Fibroblast of skin of right quadriceps (primary cell): ENCODE measurements around the gene TAF1C.
"Not testable (repeated sequence)": the region's sequence is repeated elsewhere in the genome, so short reads cannot be mapped to it uniquely, and the experiment has no call there.

Source experiments
- DNase-seq: peaks from one replicate; pipeline ENCODE4 v3.0.0-alpha.2; 2013

The TAF1C gene

GRCh38 chr16:84186685-84187437, at the start of gene TAF1C:
TAF1C (minus strand) TSS chr16:84187057; CDS start chr16:84184988, 2,069 bp downstream.
- DNase-seq: peak; percentile 92

- DNase-seq: no peak
These were observed 47.7 kb upstream of the TAF1C start for GRCh38 chr16:84234321-84235241.

DNA sequence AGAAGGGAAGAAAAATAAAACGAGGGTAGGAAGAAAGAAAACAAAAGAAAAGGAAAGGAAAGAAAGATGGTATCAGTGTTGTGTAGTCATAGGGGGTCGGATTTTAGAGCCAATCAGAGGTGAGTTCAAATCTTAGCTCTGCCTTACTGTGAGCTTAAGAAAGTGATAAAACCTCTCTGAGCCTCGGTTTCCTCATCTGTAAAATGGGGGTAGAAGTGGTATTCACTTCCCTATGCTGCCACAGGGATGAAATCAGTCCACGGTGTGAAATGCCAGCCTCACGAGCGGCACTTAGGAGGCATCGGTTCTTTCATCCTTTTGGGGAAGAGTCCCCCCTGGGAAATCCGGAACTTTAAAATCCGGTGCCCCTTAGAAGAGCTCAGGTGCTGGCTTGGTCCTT, 46.9 kb upstream of the TAF1C start:
- DNase-seq: no peak

GRCh38 chr16:84232969-84233368, 46.1 kb upstream of the TAF1C start:
- no peak for DNase-seq

DNA sequence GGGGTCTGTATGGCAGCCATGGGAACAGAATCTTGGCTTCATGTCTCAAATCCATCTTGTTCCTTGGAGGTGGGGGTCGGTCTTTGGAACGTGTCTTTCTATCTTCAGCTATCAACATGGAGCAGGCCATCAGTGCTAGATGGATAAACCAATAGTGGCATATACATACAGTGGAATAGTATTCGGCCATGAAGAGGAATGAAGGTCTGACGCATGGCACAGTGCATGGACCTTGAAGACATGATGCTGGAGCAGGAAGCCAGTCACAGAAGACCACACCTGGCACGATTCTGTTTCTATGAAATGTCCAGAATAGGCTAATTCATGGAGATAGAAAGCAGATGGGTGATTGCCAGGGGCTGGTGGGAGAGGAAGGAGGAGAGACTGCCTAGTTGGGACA, 45.2 kb upstream of the TAF1C start:
- DNase-seq: no peak

DNA sequence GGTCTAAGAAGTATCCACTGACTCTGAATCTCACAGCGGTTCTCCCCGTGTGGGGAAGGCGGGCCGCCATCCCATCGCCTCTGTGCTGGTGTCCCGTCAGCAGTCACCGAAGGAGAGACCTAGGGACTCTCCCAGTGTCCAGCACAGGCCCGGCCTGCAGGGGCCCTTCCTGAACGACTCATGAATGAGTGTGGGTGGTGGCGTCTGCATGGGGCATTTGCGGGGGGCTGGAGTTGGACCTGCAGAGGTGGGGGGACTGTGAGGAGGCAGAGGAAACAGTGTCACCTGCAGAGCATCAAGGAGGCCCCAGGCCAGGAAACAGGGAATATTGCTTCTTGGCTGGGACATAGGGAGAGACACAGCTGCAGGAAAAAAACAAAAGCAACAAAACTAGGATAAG, 42.6 kb upstream of the TAF1C start:
- no peak for DNase-seq

- peak; percentile 70 for DNase-seq
These were observed 41.5 kb upstream of the TAF1C start for GRCh38 chr16:84228256-84228838.

GRCh38 chr16:84227548-84227947, 40.7 kb upstream of the TAF1C start:
- no peak for DNase-seq

GRCh38 chr16:84226026-84226425, 39.2 kb upstream of the TAF1C start:
- DNase-seq: no peak

GRCh38 chr16:84225571-84225970, 38.7 kb upstream of the TAF1C start:
- no peak for DNase-seq

DNA sequence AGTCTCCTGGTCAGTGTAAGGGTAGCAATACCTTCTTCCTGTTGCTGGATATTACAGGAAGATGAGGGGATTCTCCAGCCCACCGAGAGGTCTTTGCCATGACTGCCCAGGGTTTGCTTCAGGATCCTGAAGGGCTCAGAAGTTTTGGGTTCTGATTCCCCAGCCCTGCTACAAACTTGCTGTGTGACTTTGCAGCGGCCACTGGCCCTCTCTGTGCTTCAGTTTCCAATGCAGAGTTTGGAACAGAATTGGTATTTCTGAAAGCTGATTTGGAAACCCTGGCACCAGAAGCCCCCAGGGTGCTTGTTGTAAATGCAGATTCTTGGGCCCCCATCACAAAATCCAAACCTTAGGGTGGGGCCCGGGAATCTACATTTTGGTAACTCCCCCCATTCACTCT, 38.3 kb upstream of the TAF1C start:
- DNase-seq: no peak

- no peak for DNase-seq
These were observed 37.7 kb upstream of the TAF1C start for GRCh38 chr16:84224554-84224953.

DNA sequence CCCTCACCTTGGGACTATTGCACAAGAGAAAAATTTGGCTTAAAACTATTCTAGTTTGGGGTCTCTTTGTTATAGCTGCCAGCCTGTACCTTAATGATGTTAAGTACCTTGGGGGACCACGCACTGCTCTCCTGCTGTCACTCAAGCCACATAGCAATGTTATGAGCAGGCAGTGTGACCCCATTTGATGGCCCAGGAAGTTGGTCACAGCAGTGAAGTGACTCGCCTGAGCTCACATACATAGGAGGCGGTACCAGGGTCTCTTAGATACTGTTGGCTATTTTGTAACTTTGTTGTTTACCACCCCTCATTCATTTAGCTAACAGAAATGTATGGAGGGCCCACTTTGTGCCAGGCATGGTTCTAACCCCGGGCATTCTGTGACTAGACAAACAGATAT, 36.6 kb upstream of the TAF1C start:
- DNase-seq: no peak

GRCh38 chr16:84220851-84221250, 34.0 kb upstream of the TAF1C start:
- DNase-seq: no peak

GRCh38 chr16:84218956-84219355, 32.1 kb upstream of the TAF1C start:
- DNase-seq: no peak

- DNase-seq: no peak
These were observed 31.4 kb upstream of the TAF1C start for GRCh38 chr16:84218176-84218823.

- not testable (repeated sequence) for DNase-seq
These were observed 29.3 kb upstream of the TAF1C start for GRCh38 chr16:84216144-84216543.

GRCh38 chr16:84215531-84215930, 28.7 kb upstream of the TAF1C start:
- DNase-seq: no peak

DNA sequence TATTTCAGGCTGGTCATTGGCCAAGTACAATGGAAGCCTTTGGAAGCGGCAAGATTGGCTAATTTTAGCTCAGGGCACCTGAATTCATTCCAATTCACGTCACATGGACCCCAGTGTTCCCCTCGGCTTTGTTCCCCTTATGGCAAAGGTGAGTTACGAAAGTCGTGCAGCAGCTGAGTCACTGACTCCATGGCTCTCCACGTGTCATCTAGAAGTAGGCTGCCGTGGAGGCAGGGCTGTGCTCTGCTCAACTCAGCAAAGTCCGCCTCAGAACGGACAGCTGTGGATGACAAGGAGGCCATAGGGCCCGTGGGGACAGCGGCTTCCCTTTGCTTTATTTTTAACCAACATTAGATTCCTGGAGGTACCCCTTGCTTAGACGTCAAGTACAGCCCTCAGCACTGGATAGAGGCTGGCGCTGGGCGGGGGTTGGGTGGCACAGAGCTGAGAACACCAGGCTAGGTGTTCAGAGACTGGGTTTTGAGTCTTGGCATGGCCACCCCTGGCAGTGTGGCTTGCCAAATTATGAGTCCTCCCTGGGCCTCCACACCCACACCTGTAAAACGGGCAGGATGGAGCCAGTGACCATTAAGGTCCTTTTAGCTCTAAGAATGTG, 27.7 kb upstream of the TAF1C start:
- no peak for DNase-seq

GRCh38 chr16:84212631-84213030, 25.8 kb upstream of the TAF1C start:
- no peak for DNase-seq

DNA sequence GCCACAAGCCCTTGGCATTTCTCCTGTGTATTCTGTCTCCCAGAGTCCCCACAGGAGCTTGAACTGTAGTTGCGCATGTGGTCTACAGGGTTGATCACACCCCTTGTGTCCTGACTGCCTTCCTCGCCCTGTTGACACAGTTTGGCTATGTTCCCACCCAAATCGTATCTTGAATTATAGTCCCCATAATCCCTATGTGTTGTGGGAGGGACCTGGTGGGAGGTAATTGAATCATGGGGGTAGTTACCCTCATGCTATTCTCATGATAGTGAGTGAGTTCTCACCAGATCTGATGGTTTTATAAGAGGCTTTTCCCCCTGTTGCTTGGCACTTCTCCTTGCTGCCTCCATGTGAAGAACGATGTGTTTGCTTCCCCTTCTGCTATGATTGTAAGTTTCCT, 25.3 kb upstream of the TAF1C start:
- DNase-seq: no peak

DNA sequence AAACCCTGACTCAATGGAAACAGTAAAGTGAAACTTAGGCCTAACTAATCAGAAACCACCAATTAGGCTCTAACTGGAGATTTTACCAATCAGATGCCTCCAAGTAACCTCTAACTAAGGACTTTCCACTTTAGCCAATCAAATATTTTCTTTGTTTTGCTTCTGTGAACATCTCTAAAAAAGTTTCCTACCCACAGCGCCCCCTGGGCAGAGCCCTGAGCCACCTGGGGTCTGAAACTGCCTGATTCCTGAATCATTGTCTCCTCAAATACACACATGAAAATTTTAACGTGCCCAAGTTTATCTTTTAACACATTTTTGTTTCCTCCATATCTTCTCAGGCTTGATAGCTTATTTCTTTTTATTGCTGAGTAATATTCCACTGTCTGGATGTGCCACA, 23.1 kb upstream of the TAF1C start:
- no peak for DNase-seq

DNA sequence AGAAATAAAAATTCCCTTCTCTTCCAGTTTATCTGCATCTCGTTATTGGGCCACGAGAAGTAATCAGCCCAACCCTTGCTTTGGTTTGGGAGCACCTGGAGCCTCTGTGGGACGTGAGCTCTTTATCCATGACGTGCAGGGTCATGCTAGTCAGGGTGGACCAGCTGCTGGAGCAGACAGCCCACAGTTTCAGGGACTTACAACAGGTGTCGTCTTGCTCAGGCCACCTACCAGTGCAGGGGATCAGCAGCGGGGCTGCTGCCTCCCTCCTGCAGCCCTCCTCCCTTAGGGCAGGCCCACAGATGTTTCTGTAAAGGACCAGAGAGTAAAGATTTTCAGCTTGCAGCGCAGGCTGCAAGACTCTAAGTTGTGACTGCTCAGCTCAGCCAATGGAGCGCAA, 21.0 kb upstream of the TAF1C start:
- DNase-seq: no peak
